CD4-positive, CD25-positive, alpha-beta regulatory T cell (primary cell): ENCODE results near the gene VSTM2B. TPM values are rescaled to one million over a fixed set of nuclear protein-coding genes. Genes with fewer than 3 reads are reported as not detected.
"Not testable (repeated sequence)": the region's sequence is repeated elsewhere in the genome, so short reads cannot be mapped to it uniquely, and the experiment has no call there.

ENCODE experiments used
- ATAC-seq, 2 donors: fragments of 150-1000 bp; cut with Tn5 transposase; one replicate each; pipeline ENCODE4 v1.10.0; 2021; ENCODE audit warnings: low read depth in 2 of 2, moderate number of reproducible peaks in 2 of 2, moderate library complexity in 1 of 2
- DNase-seq, 3 donors: peaks; one replicate each; pipeline versions ENCODE4 v3.0.0 to v3.0.0-alpha.2; 2012 to 2022; ENCODE audit warnings: mixed read lengths in 1 of 3
- H3K27ac ChIP-seq: one replicate; pipeline ENCODE4 v1.7.0; 2013; ENCODE audit warnings: mild to moderate bottlenecking, low read length; ENCODE audit not compliant: insufficient read depth, poor library complexity, severe bottlenecking
- H3K27me3 ChIP-seq: one replicate; pipeline ENCODE4 v1.7.0; 2013; ENCODE audit warnings: low read length; ENCODE audit not compliant: control insufficient read depth, insufficient read depth
- H3K36me3 ChIP-seq: one replicate; pipeline ENCODE4 v1.7.0; 2013; ENCODE audit warnings: mild to moderate bottlenecking, low read length, moderate library complexity; ENCODE audit not compliant: control insufficient read depth, insufficient read depth
- H3K4me1 ChIP-seq: 2 replicates; pipeline ENCODE4 v1.7.0; 2013; ENCODE audit warnings: mild to moderate bottlenecking, low read length; ENCODE audit not compliant: insufficient read depth, control insufficient read depth, poor library complexity, severe bottlenecking
- H3K4me3 ChIP-seq: one replicate; pipeline ENCODE4 v1.7.0; 2013; ENCODE audit warnings: low read depth, mild to moderate bottlenecking, low read length, moderate library complexity
- H3K9me3 ChIP-seq, 2 experiments: 1 replicate in 1 of 2; 2 replicates in 1 of 2; pipeline ENCODE4 v1.7.0; 2013; ENCODE audit warnings: low read length in 2 of 2, mild to moderate bottlenecking in 1 of 2, moderate library complexity in 1 of 2; ENCODE audit not compliant: control insufficient read depth in 2 of 2
- H3K27ac Mint-ChIP-seq, 3 donors: one replicate each; pipeline ENCODE4 v1.8.0; 2020 to 2022; ENCODE audit warnings: mild to moderate bottlenecking in 3 of 3, mixed read lengths in 3 of 3, moderate library complexity in 2 of 3
- H3K27me3 Mint-ChIP-seq: one replicate; pipeline ENCODE4 v1.8.0; 2022; ENCODE audit warnings: mild to moderate bottlenecking, mixed read lengths
- H3K36me3 Mint-ChIP-seq: one replicate; pipeline ENCODE4 v1.8.0; 2020; ENCODE audit warnings: mixed read lengths
- H3K4me1 Mint-ChIP-seq, 4 donors: one replicate each; pipeline ENCODE4 v1.8.0; 2020 to 2022; ENCODE audit warnings: mixed read lengths in 4 of 4, mild to moderate bottlenecking in 1 of 4
- H3K4me3 Mint-ChIP-seq, 4 donors: one replicate each; pipeline ENCODE4 v1.8.0; 2020 to 2022; ENCODE audit warnings: mild to moderate bottlenecking in 4 of 4, mixed read lengths in 4 of 4, moderate library complexity in 3 of 4
- H3K9me3 Mint-ChIP-seq, 7 donors: one replicate each; pipeline ENCODE4 v1.8.0; 2020 to 2022; ENCODE audit warnings: mixed read lengths in 7 of 7, mild to moderate bottlenecking in 3 of 7, moderate library complexity in 2 of 7
- polyA plus RNA-seq, 4 donors: library from polyadenylated mRNA; unstranded; fragments of 300-500 nt; fragmentation: Illumina TruSeq; gene quantifications; one replicate each; pipeline ENCODE4 v1.2.3, GENCODE V29; 2021
- total RNA-seq: library from RNA; stranded (reverse); gene quantifications from one replicate; pipeline ENCODE4 v1.2.3, GENCODE V29; 2022

The VSTM2B gene
- total and polyA plus RNA-seq, 5 donors from 2014 or later = not detected

GRCh38 chr19:29482855-29483640 is 42.7 kb upstream of the VSTM2B start:
- Histone ChIP-seq H3K4me3 (no peak overlapping the region), H3K4me1 (no peaks in the 10 kb centered on the region), H3K27me3 (no peaks in the 10 kb centered on the region), H3K36me3 (no peaks in the 10 kb centered on the region), H3K27ac (no peak overlapping the region), H3K9me3 (peaks cover 3 to 12% of the 10 kb centered on the region in 2 experiments)
- Mint-ChIP-seq H3K4me3 (no peak overlapping the region), H3K36me3 (no peaks in the 10 kb centered on the region), H3K9me3 (peaks cover 0 to 16% (median 4%) of the 10 kb centered on the region in 7 donors), H3K4me1 (no peaks in the 10 kb centered on the region), H3K27ac (no peak overlapping the region), H3K27me3 (peaks cover 16% of the 10 kb centered on the region)
- ATAC-seq (no peak), DNase-seq (no peak)

- Histone ChIP-seq H3K9me3 (peaks cover 3 to 12% of the 10 kb centered on the region in 2 experiments), H3K27me3 (no peaks in the 10 kb centered on the region), H3K4me3 (no peak overlapping the region), H3K36me3 (no peaks in the 10 kb centered on the region), H3K27ac (no peak overlapping the region), H3K4me1 (no peaks in the 10 kb centered on the region)
- ATAC-seq = no peak
- Mint-ChIP-seq H3K36me3 (no peaks in the 10 kb centered on the region), H3K4me1 (no peaks in the 10 kb centered on the region), H3K4me3 (no peak overlapping the region), H3K27ac (no peak overlapping the region), H3K9me3 (peaks cover 0 to 16% (median 4%) of the 10 kb centered on the region in 7 donors), H3K27me3 (peaks cover 19% of the 10 kb centered on the region)
- no peak for DNase-seq
Observed at GRCh38 chr19:29483641-29483920, 42.2 kb upstream of the VSTM2B start.

GRCh38 chr19:29483944-29484581 is 41.7 kb upstream of the VSTM2B start:
- Histone ChIP-seq H3K27ac (no peak overlapping the region), H3K9me3 (peaks cover 3 to 12% of the 10 kb centered on the region in 2 experiments), H3K4me3 (no peak overlapping the region), H3K36me3 (no peaks in the 10 kb centered on the region), H3K4me1 (no peaks in the 10 kb centered on the region), H3K27me3 (no peaks in the 10 kb centered on the region)
- peaks cover 0 to 16% (median 4%) of the 10 kb centered on the region in 7 donors for H3K9me3 Mint-ChIP-seq
- H3K4me3 Mint-ChIP-seq = no peak overlapping the region
- H3K27ac Mint-ChIP-seq = no peak overlapping the region
- no peaks in the 10 kb centered on the region for H3K36me3 Mint-ChIP-seq
- no peak for ATAC-seq
- no peaks in the 10 kb centered on the region for H3K4me1 Mint-ChIP-seq
- H3K27me3 Mint-ChIP-seq = peaks cover 21% of the 10 kb centered on the region
- no peak for DNase-seq

GRCh38 chr19:29484876-29485275 is 40.9 kb upstream of the VSTM2B start:
- H3K4me1 ChIP-seq = no peaks in the 10 kb centered on the region
- H3K9me3 ChIP-seq = peaks cover 3 to 12% of the 10 kb centered on the region in 2 experiments
- peaks cover 25% of the 10 kb centered on the region for H3K27me3 Mint-ChIP-seq
- ATAC-seq (no peak), DNase-seq (no peak)
- no peak overlapping the region for H3K4me3 ChIP-seq
- H3K4me3 Mint-ChIP-seq = no peak overlapping the region
- no peaks in the 10 kb centered on the region for H3K36me3 Mint-ChIP-seq
- no peaks in the 10 kb centered on the region for H3K27me3 ChIP-seq
- H3K27ac Mint-ChIP-seq = no peak overlapping the region
- H3K4me1 Mint-ChIP-seq = no peaks in the 10 kb centered on the region
- H3K36me3 ChIP-seq = no peaks in the 10 kb centered on the region
- H3K9me3 Mint-ChIP-seq = peaks cover 0 to 16% (median 3%) of the 10 kb centered on the region in 7 donors
- no peak overlapping the region for H3K27ac ChIP-seq

- Histone ChIP-seq H3K9me3 (peaks cover 3 to 11% of the 10 kb centered on the region in 2 experiments), H3K36me3 (no peaks in the 10 kb centered on the region), H3K27ac (no peak overlapping the region), H3K4me1 (no peaks in the 10 kb centered on the region), H3K27me3 (no peaks in the 10 kb centered on the region), H3K4me3 (no peak overlapping the region)
- Mint-ChIP-seq H3K27me3 (peaks cover 25% of the 10 kb centered on the region), H3K27ac (no peak overlapping the region), H3K4me1 (no peaks in the 10 kb centered on the region), H3K36me3 (no peaks in the 10 kb centered on the region), H3K4me3 (no peak overlapping the region), H3K9me3 (peaks cover 0 to 14% (median 3%) of the 10 kb centered on the region in 7 donors)
- ATAC-seq (no peak), DNase-seq (no peak)
Observed at GRCh38 chr19:29485293-29485692, 40.5 kb upstream of the VSTM2B start.

GRCh38 chr19:29486961-29487360 is 38.8 kb upstream of the VSTM2B start:
- not testable (repeated sequence) for H3K9me3 Mint-ChIP-seq, H3K4me1 ChIP-seq, H3K27me3 ChIP-seq, H3K4me3 ChIP-seq, ATAC-seq, DNase-seq, H3K4me1 Mint-ChIP-seq, H3K27ac Mint-ChIP-seq, H3K36me3 ChIP-seq, H3K9me3 ChIP-seq, H3K27ac ChIP-seq, H3K36me3 Mint-ChIP-seq, H3K4me3 Mint-ChIP-seq
- peaks cover 35% of the 10 kb centered on the region for H3K27me3 Mint-ChIP-seq

GRCh38 chr19:29487432-29487831 is 38.4 kb upstream of the VSTM2B start:
- no peaks in the 10 kb centered on the region for H3K36me3 ChIP-seq
- peaks cover 39% of the 10 kb centered on the region for H3K27me3 Mint-ChIP-seq
- no peaks in the 10 kb centered on the region for H3K4me1 Mint-ChIP-seq
- DNase-seq (no peak), ATAC-seq (no peak)
- no peaks in the 10 kb centered on the region for H3K4me1 ChIP-seq
- peaks cover 0 to 3% (median 0%) of the 10 kb centered on the region in 7 donors for H3K9me3 Mint-ChIP-seq
- H3K27ac ChIP-seq = no peak overlapping the region
- peaks cover 8% of the 10 kb centered on the region for H3K27me3 ChIP-seq
- H3K9me3 ChIP-seq = no peaks in the 10 kb centered on the region
- H3K36me3 Mint-ChIP-seq = no peaks in the 10 kb centered on the region
- H3K27ac Mint-ChIP-seq = no peak overlapping the region
- no peak overlapping the region for H3K4me3 Mint-ChIP-seq
- no peak overlapping the region for H3K4me3 ChIP-seq

GRCh38 chr19:29488316-29488715 is 37.5 kb upstream of the VSTM2B start:
- Histone ChIP-seq H3K27me3 (peaks cover 8% of the 10 kb centered on the region), H3K9me3 (no peaks in the 10 kb centered on the region), H3K27ac (no peak overlapping the region), H3K4me1 (no peaks in the 10 kb centered on the region), H3K36me3 (no peaks in the 10 kb centered on the region), H3K4me3 (no peak overlapping the region)
- no peak overlapping the region for H3K27ac Mint-ChIP-seq
- peaks cover 0 to 4% (median 0%) of the 10 kb centered on the region in 7 donors for H3K9me3 Mint-ChIP-seq
- ATAC-seq (no peak), DNase-seq (no peak)
- H3K36me3 Mint-ChIP-seq = no peaks in the 10 kb centered on the region
- H3K4me1 Mint-ChIP-seq = no peaks in the 10 kb centered on the region
- no peak overlapping the region for H3K4me3 Mint-ChIP-seq
- peaks cover 39% of the 10 kb centered on the region for H3K27me3 Mint-ChIP-seq
